H1 (cell line): Measurements from ENCODE around the gene SCAMP4. TPM values are rescaled to one million over a fixed set of nuclear protein-coding genes. Genes with fewer than 3 reads are reported as not detected.
A peak's percentile ranks its signal among the peaks of the same experiment; 100 is the strongest.

Experiments
- CTCF ChIA-PET: fragments of 300-600 bp; sonication (Branson Sonifier 250); formaldehyde crosslinking; loops from one replicate; lab custom pipeline; 2021; ENCODE audit not compliant: partially characterized antibody; lab: Charles Lee
- POLR2A ChIA-PET: fragments of 300-600 bp; sonication (Branson Sonifier 250); formaldehyde crosslinking; loops from one replicate; lab custom pipeline; 2021; ENCODE audit warnings: inconsistent platforms; ENCODE audit not compliant: partially characterized antibody; lab: Charles Lee
- DNase-seq, 2 experiments: peaks; one replicate each; pipeline versions ENCODE4 v3.0.0 to v3.0.0-alpha.2; 2010 to 2022; ENCODE audit warnings: low spot score in 2 of 2, low read depth in 1 of 2, mixed read lengths in 1 of 2
- FAIRE-seq: peaks from 2 replicates; lab custom pipeline; 2011; peaks lifted over from hg19 to GRCh38; lab: Jason Lieb, UNC
- H2AFZ ChIP-seq: 2 replicates; pipeline ENCODE4 v1.8.1; 2012; ENCODE audit warnings: low read length, inconsistent platforms
- H2AK5ac ChIP-seq: 2 replicates; pipeline ENCODE4 v1.6.1; 2013; ENCODE audit warnings: low read depth, low read length
- H2BK120ac ChIP-seq: replicated peaks from 2 replicates; pipeline ENCODE3; 2013; ENCODE audit warnings: low read depth, low read length, inconsistent platforms
- H2BK12ac ChIP-seq: 2 replicates; pipeline ENCODE4 v1.6.1; 2013; ENCODE audit warnings: low read depth, low read length
- H2BK15ac ChIP-seq: 2 replicates; pipeline ENCODE4 v1.6.1; 2013; ENCODE audit warnings: low read length
- H2BK20ac ChIP-seq: 2 replicates; pipeline ENCODE4 v1.6.1; 2013; ENCODE audit warnings: low read length
- H2BK5ac ChIP-seq: 2 replicates; pipeline ENCODE4 v1.6.1; 2013; ENCODE audit warnings: low read depth, low read length
- H3K14ac ChIP-seq: 2 replicates; pipeline ENCODE4 v1.6.1; 2013; ENCODE audit warnings: inconsistent platforms; ENCODE audit not compliant: insufficient read length
- H3K18ac ChIP-seq: 2 replicates; pipeline ENCODE4 v1.6.1; 2013; ENCODE audit warnings: low read length; ENCODE audit errors: extremely low read depth
- H3K23ac ChIP-seq: 2 replicates; pipeline ENCODE4 v1.6.1; 2013; ENCODE audit warnings: inconsistent platforms; ENCODE audit not compliant: insufficient read length
- H3K23me2 ChIP-seq: 2 replicates; pipeline ENCODE4 v1.6.1; 2013; ENCODE audit warnings: low read depth, low read length
- H3K27ac ChIP-seq: 2 replicates; pipeline ENCODE4 v1.6.1; 2011; ENCODE audit warnings: low read depth, low read length, inconsistent platforms
- H3K27me3 ChIP-seq, 4 experiments: replicated peaks in 1 of 4; 1 replicate in 1 of 4; 2 replicates in 3 of 4; pipeline versions ENCODE4 v1.6.1 to v1.8.1; 2011 to 2013; ENCODE audit warnings: low read length in 3 of 4, mild to moderate bottlenecking in 3 of 4, inconsistent platforms in 2 of 4, mixed read lengths in 2 of 4, moderate library complexity in 1 of 4; ENCODE audit not compliant: control insufficient read depth in 3 of 4, insufficient read depth in 3 of 4; ENCODE audit errors: extremely low read depth in 1 of 4
- H3K36me3 ChIP-seq, 4 experiments: 2 replicates each; pipeline versions ENCODE4 v1.6.1 to v1.8.1; 2011 to 2013; ENCODE audit warnings: mild to moderate bottlenecking in 4 of 4, low read length in 3 of 4, moderate library complexity in 2 of 4, control low read depth in 1 of 4, inconsistent platforms in 1 of 4; ENCODE audit not compliant: insufficient read depth in 4 of 4, control insufficient read depth in 2 of 4
- H3K4ac ChIP-seq: replicated peaks from 2 replicates; pipeline ENCODE3; 2013; ENCODE audit warnings: low read length, low read depth, mixed read lengths, inconsistent platforms; ENCODE audit not compliant: insufficient read length
- H3K4me1 ChIP-seq, 4 experiments: replicated peaks in 1 of 4; 1 replicate in 1 of 4; 2 replicates in 3 of 4; pipeline versions ENCODE4 v1.6.1 to v1.8.1; 2011 to 2013; ENCODE audit warnings: low read length in 3 of 4, inconsistent platforms in 2 of 4, mixed read lengths in 1 of 4; ENCODE audit not compliant: insufficient read depth in 4 of 4, control insufficient read depth in 3 of 4
- H3K4me2 ChIP-seq, 2 experiments: 2 replicates each; pipeline versions ENCODE4 v1.6.1 to v1.8.1; 2011 to 2013; ENCODE audit warnings: low read depth in 2 of 2, low read length in 2 of 2, control low read depth in 1 of 2, inconsistent platforms in 1 of 2, mild to moderate bottlenecking in 1 of 2; ENCODE audit not compliant: insufficient read depth in 1 of 2
- H3K4me3 ChIP-seq, 4 experiments: fragments of 200-600, 300-600 bp in 1 of 4; sonication (generic), shearing (Covaris generic), sonication (Bioruptor Twin) in 1 of 4; 2 replicates each; pipeline versions ENCODE4 v1.5.1 to v1.8.1; 2011 to 2016; ENCODE audit warnings: low read length in 4 of 4, low read depth in 3 of 4, control low read depth in 2 of 4, inconsistent platforms in 2 of 4, mild to moderate bottlenecking in 2 of 4, mixed read lengths in 1 of 4, moderate library complexity in 1 of 4; ENCODE audit not compliant: insufficient read depth in 2 of 4; ENCODE audit errors: extremely low read depth in 1 of 4
- H3K56ac ChIP-seq: replicated peaks from 2 replicates; pipeline ENCODE3; 2013; ENCODE audit warnings: low read depth, mild to moderate bottlenecking, mixed read lengths, low read length, inconsistent platforms; ENCODE audit not compliant: insufficient read length
- H3K79me1 ChIP-seq: 2 replicates; pipeline ENCODE4 v1.6.1; 2013; ENCODE audit warnings: low read depth, low read length, control low read depth
- H3K79me2 ChIP-seq, 2 experiments: 2 replicates each; pipeline versions ENCODE4 v1.6.1 to v1.8.1; 2012 to 2013; ENCODE audit warnings: low read length in 2 of 2, mild to moderate bottlenecking in 2 of 2, inconsistent platforms in 1 of 2; ENCODE audit not compliant: insufficient read depth in 2 of 2, control insufficient read depth in 1 of 2
- H3K9ac ChIP-seq, 4 experiments: replicated peaks in 1 of 4; 1 replicate in 1 of 4; 2 replicates in 3 of 4; pipeline versions ENCODE4 v1.6.1 to v1.8.1; 2011 to 2013; ENCODE audit warnings: low read depth in 3 of 4, low read length in 3 of 4, control low read depth in 2 of 4, mild to moderate bottlenecking in 2 of 4, moderate library complexity in 2 of 4, inconsistent platforms in 1 of 4; ENCODE audit errors: extremely low read depth in 1 of 4
- H3K9me3 ChIP-seq, 2 experiments: 2 replicates each; pipeline versions ENCODE4 v1.6.1 to v1.8.1; 2012 to 2013; ENCODE audit warnings: mild to moderate bottlenecking in 2 of 2, moderate library complexity in 2 of 2, control low read depth in 1 of 2, inconsistent platforms in 1 of 2, low read depth in 1 of 2, low read length in 1 of 2, mixed read lengths in 1 of 2; ENCODE audit not compliant: insufficient read depth in 2 of 2
- H4K20me1 ChIP-seq, 2 experiments: replicated peaks in 1 of 2; 2 replicates each; pipeline versions ENCODE3 to v1.8.1; 2011 to 2013; ENCODE audit warnings: inconsistent platforms in 2 of 2, low read length in 2 of 2, mild to moderate bottlenecking in 1 of 2; ENCODE audit not compliant: insufficient read depth in 2 of 2, control insufficient read depth in 1 of 2
- H4K5ac ChIP-seq: 2 replicates; pipeline ENCODE4 v1.6.1; 2013; ENCODE audit warnings: low read length, low read depth, mixed read lengths, inconsistent platforms; ENCODE audit not compliant: insufficient read length
- H4K8ac ChIP-seq: 2 replicates; pipeline ENCODE4 v1.8.0; 2013; ENCODE audit warnings: mild to moderate bottlenecking, moderate library complexity, low read length, inconsistent platforms; ENCODE audit not compliant: insufficient read depth; ENCODE audit errors: extremely low read depth
- H4K91ac ChIP-seq: replicated peaks from 2 replicates; pipeline ENCODE3; 2013; ENCODE audit warnings: low read length, mixed read lengths, inconsistent platforms; ENCODE audit not compliant: insufficient read length
- CBX5 ChIP-seq: fragments of 300-800, 300-1000 bp; sonication (generic); IDR thresholded peaks from 2 replicates; pipeline ENCODE4 v1.7.1; 2016; ENCODE audit warnings: antibody characterized with exemption, low read length, low read depth
- GABPA ChIP-seq: IDR thresholded peaks from 2 replicates; pipeline ENCODE4 v1.6.1; 2011; ENCODE audit warnings: mild to moderate bottlenecking, low read length, moderate library complexity, borderline replicate concordance; ENCODE audit not compliant: insufficient read depth
- WGBS, 2 experiments: shearing (Covaris generic) in 1 of 2; methylation state at CpG; one replicate each; pipeline versions ENCODE4 v1.1.6 to v1.1.7; 2013 to 2015; ENCODE audit warnings: low lambda C conversion rate in 2 of 2, mixed read lengths in 2 of 2, inconsistent platforms in 1 of 2, low coverage in 1 of 2, missing lambda C conversion rate in 1 of 2; ENCODE audit not compliant: insufficient replicate concordance in 2 of 2, insufficient coverage in 1 of 2, insufficient read length in 1 of 2; ENCODE audit errors: extremely low coverage in 1 of 2, missing lambda C conversion rate in 1 of 2; 5-methylcytosine and 5-hydroxymethylcytosine counted together
- long read RNA-seq, 2 experiments: library from RNA in 1 of 2; library from capped mRNA in 1 of 2; stranded (forward); transcript quantifications; one replicate each; pipeline ENCODE4 v2.0.0, GENCODE V29; 2021; ENCODE audit warnings: inconsistent platforms in 1 of 2
- polyA minus RNA-seq, 3 experiments: library from RNA; depleted of rRNA, polyadenylated mRNA; stranded (reverse); fragments of >200 nt; gene quantifications; 1 replicate in 2 of 3; 2 replicates in 1 of 3; pipeline ENCODE4 v1.2.3, GENCODE V29; 2011
- polyA plus RNA-seq, 7 experiments: library from polyadenylated mRNA; depleted of rRNA in 3 of 7; stranded (reverse) in 5 of 7; unstranded in 2 of 7; fragments of >200 nt in 5 of 7; fragments of 200-250 nt in 2 of 7; gene quantifications; 1 replicate in 5 of 7; 2 replicates in 1 of 7; 4 replicates in 1 of 7; pipeline versions ENCODE4 v1.2.1 to v1.2.3, GENCODE V29; 2011 to 2013; ENCODE audit warnings: missing spikeins in 2 of 7, mixed read lengths in 2 of 7
- total RNA-seq: library from RNA; stranded (reverse); fragmentation: NEBNext Ultra II Directional; extraction: Animal tissue kit (Norgen Biotek cat#: 25700); gene quantifications from 2 replicates; pipeline ENCODE4 v1.2.1, GENCODE V29; 2021
- TF ChIP-seq, protein P1 (sequence below): IDR thresholded peaks from 2 replicates; pipeline ENCODE4 v1.6.1; 2011; ENCODE audit warnings: low read depth, mild to moderate bottlenecking, low read length; ENCODE audit not compliant: insufficient read depth
- TF ChIP-seq, protein P2 (sequence below): IDR thresholded peaks from 2 replicates; pipeline ENCODE4 v1.6.1; 2012; ENCODE audit warnings: inconsistent platforms

SCAMP4 gene, protein sequence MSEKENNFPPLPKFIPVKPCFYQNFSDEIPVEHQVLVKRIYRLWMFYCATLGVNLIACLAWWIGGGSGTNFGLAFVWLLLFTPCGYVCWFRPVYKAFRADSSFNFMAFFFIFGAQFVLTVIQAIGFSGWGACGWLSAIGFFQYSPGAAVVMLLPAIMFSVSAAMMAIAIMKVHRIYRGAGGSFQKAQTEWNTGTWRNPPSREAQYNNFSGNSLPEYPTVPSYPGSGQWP
- total RNA-seq (61.4 and 65.7 TPM in 2 replicates), polyA plus RNA-seq (2011; rRNA removed) (17.1 and 39.6 TPM in 2 replicates), polyA minus RNA-seq (2011; rRNA and poly(A)+ RNA removed) (20.5 TPM in 2 replicates)
- 24.4 TPM for polyA plus RNA-seq (2011; cell fraction: cytosol; rRNA removed)
- 75.6 TPM for polyA plus RNA-seq (2011; cell fraction: nucleus; rRNA removed)
- polyA plus RNA-seq (2012, experiment 1 of 2) = 35.8 to 66.0 TPM (median 58.3 TPM) in 4 replicates
- polyA plus RNA-seq (2012, experiment 2 of 2) = 37.8 TPM
- 58.4 TPM for polyA plus RNA-seq (2013, experiment 1 of 2)
- polyA plus RNA-seq (2013, experiment 2 of 2) = 60.6 TPM
- polyA minus RNA-seq (2011; cell fraction: cytosol; rRNA and poly(A)+ RNA removed) = 26.4 TPM
- 39.3 TPM for polyA minus RNA-seq (2011; cell fraction: nucleus; rRNA and poly(A)+ RNA removed)
- long read RNA-seq, experiment 1, transcript SCAMP4-201 (7 exons, 2,684 nt) = major isoform, 8 of 24 reads
- long read RNA-seq, experiment 1, partial matches to known transcripts = 15 of 24 reads
- long read RNA-seq, experiment 1, other reads (novel, unspliced or antisense) = 1 of 24 reads
- long read RNA-seq, experiment 2, transcript SCAMP4-201 (7 exons, 2,684 nt) = major isoform, 7 of 7 reads
- long read RNA-seq, experiment 2, partial matches to known transcripts = 0 of 7 reads
- long read RNA-seq, experiment 2, other reads (novel, unspliced or antisense) = 0 of 7 reads

DNA sequence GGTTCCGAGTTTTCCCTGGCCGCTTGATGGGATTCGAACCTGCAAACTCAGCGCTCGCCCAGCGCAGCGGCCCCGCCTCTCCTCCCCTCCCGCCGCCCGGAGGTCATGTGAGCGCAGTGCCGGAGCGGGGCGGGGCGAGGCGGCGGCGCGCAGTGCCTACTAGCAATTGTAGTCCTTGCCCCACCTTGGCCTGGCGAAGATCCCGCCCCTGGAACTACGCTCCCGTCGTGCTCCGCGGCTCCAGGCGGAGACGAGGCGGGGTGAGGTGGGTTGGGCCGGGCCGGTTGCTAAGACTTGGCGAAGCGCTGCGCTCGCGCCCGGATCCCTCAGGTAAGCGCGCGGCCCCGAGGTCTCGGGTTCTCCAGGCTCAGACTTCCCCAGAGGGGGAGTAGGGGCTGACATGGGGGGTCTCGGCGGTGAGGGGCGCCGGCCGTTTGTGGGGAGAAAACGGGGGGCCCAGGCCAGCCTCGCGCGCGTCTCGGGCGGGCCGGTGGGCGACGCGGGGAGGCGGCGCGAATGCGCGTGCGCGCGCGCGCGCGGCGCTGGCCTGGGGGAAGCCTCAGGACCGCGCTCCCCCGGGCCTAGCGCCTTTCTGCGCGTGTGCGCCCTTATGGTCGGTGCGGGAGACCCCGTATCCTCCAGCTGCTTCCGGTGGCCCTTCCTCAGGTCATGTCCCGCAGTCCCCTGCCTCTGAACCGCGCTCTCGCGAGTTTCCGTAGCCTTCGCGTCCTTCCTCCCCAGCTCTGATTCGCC lies at the start of gene SCAMP4, which contains the start of gene ADAT3:
TSS of gene SCAMP4 (plus strand) at position 290 of the 753 bp plus-strand sequence. CDS start 9,621 bp downstream, outside the sequence.
TSS of gene ADAT3 (plus strand) at position 290 of the 753 bp plus-strand sequence. CDS start 6,649 bp downstream, outside the sequence.
- ChIA-PET CTCF (interaction anchor here (0.6 to 2.1 kb wide), 6 partner anchors 18 to 592 kb away, joined by 3 to 8 read pairs (median 5); no protein-coding TSS in a partner anchor), POLR2A (interaction anchor here (0.5 to 2.1 kb wide), 27 partner anchors 8 to 345 kb away, joined by 3 to 10 read pairs (median 3); partner anchors contain the start of gene ABHD17A)
- Histone ChIP-seq H2BK5ac (peak within 1 kb of the TSS; percentile 97), H3K36me3 (peaks cover 0 to 4% (median under 1%) of the 10 kb centered on the region in 4 experiments; a peak in 1 of 8 replicates), H3K9me3 (no peaks in the 10 kb centered on the region), H3K79me2 (peaks cover 12 to 45% of the 10 kb centered on the region in 2 experiments; a peak in 3 of 4 replicates), H4K5ac (peak within 1 kb of the TSS; percentile 27), H3K14ac (no peak within 1 kb of the TSS), H4K20me1 (peaks cover 9 to 20% of the 10 kb centered on the region in 2 experiments), H2BK20ac (peak within 1 kb of the TSS; percentile 91), H3K4ac (peak within 1 kb of the TSS; percentile 63), H4K8ac (peak within 1 kb of the TSS; percentile 95), H3K4me1 (peaks cover 0 to 9% (median 8%) of the 10 kb centered on the region in 4 experiments; a peak in 5 of 7 replicates), H3K56ac (peak within 1 kb of the TSS; percentile 47), H3K4me2 (peak within 1 kb of the TSS; percentile 75 to 81), H2BK120ac (peak within 1 kb of the TSS; percentile 62), H2AK5ac (peak within 1 kb of the TSS; percentile 60; the same call in 1 of the 2 replicates), H3K27me3 (no peaks in the 10 kb centered on the region), H3K4me3 (peak within 1 kb of the TSS; percentile 51 to 71 (median 58)), H3K23ac (no peak within 1 kb of the TSS), H2BK12ac (peak within 1 kb of the TSS; percentile 75; the same call in 1 of the 2 replicates), H3K18ac (peak within 1 kb of the TSS; percentile 78; the same call in 1 of the 2 replicates), H3K27ac (peak within 1 kb of the TSS; percentile 87), H3K9ac (peak within 1 kb of the TSS; percentile 57 to 79 (median 75)), H3K79me1 (peaks cover 15% of the 10 kb centered on the region), H2AFZ (no peak within 1 kb of the TSS; the same call in 1 of the 2 replicates), H3K23me2 (peaks cover 3% of the 10 kb centered on the region), H4K91ac (peak within 1 kb of the TSS; percentile 56), H2BK15ac (no peak within 1 kb of the TSS)
- DNase-seq = peak; percentile 94 to 95
- WGBS, 2 experiments = 1% methylated on average over 74 of the region's 92 CpGs; no CpG with 5 or more reads in 1 of the 2 experiments
- FAIRE-seq = peak; percentile 58
- TF ChIP-seq, protein P1, sequence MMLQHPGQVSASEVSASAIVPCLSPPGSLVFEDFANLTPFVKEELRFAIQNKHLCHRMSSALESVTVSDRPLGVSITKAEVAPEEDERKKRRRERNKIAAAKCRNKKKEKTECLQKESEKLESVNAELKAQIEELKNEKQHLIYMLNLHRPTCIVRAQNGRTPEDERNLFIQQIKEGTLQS = peak; percentile 69; the same call in 1 of the 2 replicates
- TF ChIP-seq CBX5 = no peak
- TF ChIP-seq, protein P2, sequence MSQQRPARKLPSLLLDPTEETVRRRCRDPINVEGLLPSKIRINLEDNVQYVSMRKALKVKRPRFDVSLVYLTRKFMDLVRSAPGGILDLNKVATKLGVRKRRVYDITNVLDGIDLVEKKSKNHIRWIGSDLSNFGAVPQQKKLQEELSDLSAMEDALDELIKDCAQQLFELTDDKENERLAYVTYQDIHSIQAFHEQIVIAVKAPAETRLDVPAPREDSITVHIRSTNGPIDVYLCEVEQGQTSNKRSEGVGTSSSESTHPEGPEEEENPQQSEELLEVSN = no peak
- peak; percentile 80 for TF ChIP-seq GABPA
